ENCODE data around the gene KANSL1.
A peak's percentile ranks its signal among the peaks of the same experiment; 100 is the strongest.
"Not testable (repeated sequence)": the region's sequence is repeated elsewhere in the genome, so short reads cannot be mapped to it uniquely, and the experiment has no call there.

Gene KANSL1

GRCh38 chr17:46191322-46192188 lies 1.7 kb downstream of the KANSL1 start:
- DNase-seq = peak; percentile 85

GRCh38 chr17:46190763-46191162 lies 2.5 kb downstream of the KANSL1 start:
- no peak for DNase-seq

GRCh38 chr17:46186827-46187235 lies 6.4 kb downstream of the KANSL1 start:
- peak; percentile 86 for DNase-seq

DNA sequence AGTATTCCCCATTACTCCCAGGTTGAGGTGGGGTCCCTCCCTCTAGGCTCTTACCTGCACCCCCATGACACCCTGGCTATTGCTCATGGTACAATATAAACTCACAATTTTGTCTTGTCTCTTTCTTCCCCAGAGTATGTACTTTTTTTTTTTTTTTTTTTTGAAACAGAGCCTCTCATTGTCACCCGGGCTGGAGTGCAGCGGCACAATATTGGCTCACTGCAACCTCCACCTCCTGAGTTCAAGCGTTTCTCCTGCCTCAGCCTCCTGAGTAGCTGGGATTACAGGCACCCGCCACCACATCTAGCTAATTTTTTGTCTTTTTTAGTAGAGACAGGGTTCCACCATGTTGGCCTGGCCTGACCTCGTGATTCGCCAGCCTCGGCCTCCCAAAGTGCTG lies 8.5 kb downstream of the KANSL1 start:
- DNase-seq = no peak

DNA sequence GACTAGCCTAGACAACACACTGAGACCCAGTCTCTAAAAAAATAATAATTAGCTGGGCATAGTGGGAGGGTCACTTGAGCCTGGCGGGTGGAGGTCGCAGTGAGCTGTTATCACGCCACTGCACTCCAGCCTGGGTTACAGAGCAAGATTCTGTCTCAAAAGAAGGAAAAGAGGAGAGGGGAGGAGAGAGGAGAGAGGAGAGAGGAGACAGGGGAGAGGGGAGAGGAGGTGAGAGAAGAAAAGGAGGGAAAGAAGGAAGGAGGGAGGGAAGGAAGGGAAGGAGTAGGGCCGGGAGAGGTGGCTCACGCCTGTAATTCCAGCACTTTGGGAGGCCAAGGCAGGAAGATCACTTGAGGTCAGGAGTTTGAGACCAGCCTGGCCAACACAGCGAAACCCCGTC lies 9.8 kb downstream of the KANSL1 start:
- DNase-seq = not testable (repeated sequence)

DNA sequence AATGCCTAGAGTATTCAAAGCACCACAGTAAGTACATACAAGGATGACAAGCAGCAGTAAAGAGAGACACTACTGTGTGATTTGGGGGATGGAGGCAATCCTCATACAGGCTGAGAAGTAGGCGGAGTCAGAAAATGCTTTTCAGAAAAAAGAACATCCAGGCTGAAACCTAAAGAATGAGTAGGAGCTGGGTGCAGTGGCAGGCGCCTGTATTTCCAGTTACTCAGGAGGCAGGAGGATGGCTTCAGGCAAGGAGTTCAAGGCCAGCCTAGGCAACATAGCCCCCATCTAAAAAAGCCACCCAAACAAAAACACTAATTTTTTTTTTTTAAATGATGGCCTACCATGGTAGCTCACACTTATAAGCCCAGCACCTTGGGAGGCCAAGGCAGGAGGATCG lies 10.3 kb downstream of the KANSL1 start:
- DNase-seq = peak; percentile 65

DNA sequence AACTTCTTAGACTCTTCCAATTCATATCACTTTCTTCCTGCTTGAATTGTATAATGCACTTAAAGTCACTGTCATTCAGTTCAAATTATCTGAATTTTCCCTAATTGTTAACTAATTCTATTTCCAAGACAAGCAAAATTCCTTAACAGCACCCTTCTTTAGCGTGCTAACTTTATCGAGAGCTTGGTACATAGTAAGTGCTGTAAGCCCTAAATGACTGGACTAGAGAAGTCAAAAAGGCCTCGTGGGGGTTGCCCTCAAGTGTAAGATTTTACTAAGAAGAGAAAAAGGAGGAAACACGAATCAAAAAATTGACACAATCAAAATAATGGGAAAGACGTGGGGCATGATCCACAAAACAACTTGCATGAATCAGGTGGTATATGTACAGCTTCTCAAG lies 11.3 kb downstream of the KANSL1 start:
- no peak for DNase-seq

- DNase-seq = not testable (repeated sequence)
These were observed 11.9 kb downstream of the KANSL1 start for GRCh38 chr17:46181316-46181715.

DNA sequence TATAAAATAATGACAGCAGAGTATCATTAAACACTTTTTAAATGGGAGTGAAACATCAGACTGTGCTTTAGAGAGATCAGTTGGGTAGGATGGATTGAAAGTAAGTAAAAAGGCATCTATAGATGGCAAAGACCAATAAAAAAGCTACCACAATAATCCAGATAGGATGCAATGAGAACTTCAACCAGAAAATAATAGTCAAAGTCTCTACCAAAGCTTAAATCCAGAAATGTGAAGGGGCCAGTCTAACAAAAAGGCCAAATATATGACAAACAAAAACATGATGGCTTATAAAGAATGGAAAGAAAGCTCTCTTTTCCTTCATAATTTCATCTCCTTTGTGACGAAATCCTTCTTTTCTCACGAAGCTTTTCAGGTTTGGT lies 12.3 kb downstream of the KANSL1 start:
- no peak for DNase-seq

- not testable (repeated sequence) for DNase-seq
These were observed 12.9 kb downstream of the KANSL1 start for GRCh38 chr17:46180185-46180891.

DNA sequence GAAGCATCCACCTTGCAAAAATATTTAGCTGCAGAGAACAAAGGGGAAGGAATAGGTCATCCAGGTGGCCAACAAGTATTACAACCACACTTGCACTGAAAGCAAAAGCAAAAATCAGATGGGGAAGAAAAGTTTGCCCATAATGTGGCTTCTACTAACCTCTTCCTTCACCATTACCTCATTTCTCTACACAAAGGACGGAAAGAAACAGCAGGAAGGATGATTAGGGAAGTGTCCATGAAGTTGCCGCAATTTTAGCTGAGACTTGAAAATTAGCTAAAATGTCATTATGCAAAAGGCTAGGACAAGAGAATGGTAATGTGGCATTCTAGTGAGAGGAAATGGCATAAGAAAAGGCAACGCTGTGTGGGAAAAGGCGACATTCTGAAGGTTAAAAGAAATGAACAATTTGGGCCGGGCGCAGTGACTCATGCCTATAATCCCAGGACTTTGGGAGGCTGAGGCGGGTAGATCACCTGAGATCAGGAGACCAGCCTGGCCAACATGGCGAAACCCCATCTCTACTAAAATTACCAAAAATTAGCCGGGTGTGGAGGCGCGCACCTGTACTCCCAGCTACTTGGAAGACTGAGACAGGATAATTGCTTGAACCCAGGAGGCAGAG lies 13.7 kb downstream of the KANSL1 start:
- DNase-seq = peak; percentile 65

- DNase-seq = peak; percentile 43
These were observed 14.5 kb downstream of the KANSL1 start for GRCh38 chr17:46178550-46179214.

DNA sequence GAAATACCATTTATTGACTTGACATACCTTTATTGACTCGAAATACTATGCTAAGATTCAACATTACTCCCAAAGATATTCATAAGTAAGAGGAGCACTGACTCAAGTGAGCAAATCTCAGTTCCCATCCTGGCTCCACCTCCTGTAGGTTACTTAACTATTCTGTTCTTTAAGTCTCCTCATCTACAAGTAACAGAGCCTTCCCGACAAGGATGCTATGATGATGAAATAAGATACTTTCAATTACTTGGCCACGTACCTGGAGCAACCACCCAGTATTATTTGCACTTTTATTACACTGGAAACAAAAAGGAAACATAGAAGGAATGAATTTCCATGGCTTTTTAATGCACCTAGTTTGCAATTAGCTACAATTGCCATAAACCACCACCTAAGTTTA lies 16.3 kb downstream of the KANSL1 start:
- DNase-seq = no peak

- DNase-seq = no peak
These were observed 17.3 kb downstream of the KANSL1 start for GRCh38 chr17:46175891-46176290.

GRCh38 chr17:46173153-46173552 lies 20.1 kb downstream of the KANSL1 start:
- no peak for DNase-seq

- no peak for DNase-seq
These were observed 21.3 kb downstream of the KANSL1 start for GRCh38 chr17:46171939-46172338.

GRCh38 chr17:46170639-46171429 lies 22.4 kb downstream of the KANSL1 start:
- DNase-seq = no peak

GRCh38 chr17:46169913-46170638 lies 23.2 kb downstream of the KANSL1 start:
- no peak for DNase-seq

GRCh38 chr17:46167826-46168569 lies 25.2 kb downstream of the KANSL1 start:
- no peak for DNase-seq

- DNase-seq = no peak
These were observed 26.0 kb downstream of the KANSL1 start for GRCh38 chr17:46167267-46167666.

DNA sequence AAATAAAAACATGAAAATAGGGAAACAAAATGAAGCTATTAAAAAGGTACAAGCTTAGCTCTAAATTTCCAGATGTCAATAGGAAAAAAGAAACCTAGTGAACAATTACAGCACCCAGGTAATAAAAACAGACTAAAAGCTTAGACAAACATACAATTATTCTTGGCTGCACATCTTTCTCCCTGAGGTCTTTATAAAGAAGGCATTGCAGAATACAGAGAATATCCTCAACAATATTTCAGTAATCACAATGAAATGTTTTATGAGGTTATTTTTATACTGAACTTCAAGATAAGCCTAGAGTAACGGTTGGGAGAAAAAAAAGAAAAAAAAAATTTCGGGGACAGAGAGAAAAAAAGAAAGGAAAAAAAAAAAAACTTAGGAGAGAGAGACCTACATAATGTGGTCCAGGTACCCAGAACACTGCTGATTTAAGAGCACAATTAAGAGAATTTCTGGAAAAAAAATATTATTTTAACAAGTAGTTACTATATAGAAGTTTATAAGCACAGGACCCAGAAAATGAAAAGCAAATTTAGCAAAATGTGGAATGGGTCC lies 26.5 kb downstream of the KANSL1 start:
- DNase-seq = no peak
